Stimulated activated CD4-positive, alpha-beta T cell treated with anti-CD3 and anti-CD28 coated beads, Interleukin-2, amount 100 ng/mL, for 24 hours (primary cell): ENCODE data around the gene DAZAP2.
"Not testable (repeated sequence)": the region's sequence is repeated elsewhere in the genome, so short reads cannot be mapped to it uniquely, and the experiment has no call there.

Experiments
- DNase-seq, 2 donors: peaks; one replicate each; pipeline ENCODE4 v3.0.0-alpha.2; 2020

DAZAP2 gene

GRCh38 chr12:51217133-51217967, 21.3 kb upstream of the DAZAP2 start:
- peak; percentile 53 for DNase-seq

- DNase-seq, result peak; percentile 69
Measured at GRCh38 chr12:51217968-51218606, 20.5 kb upstream of the DAZAP2 start, which contains the start of gene POU6F1. POU6F1 (minus strand) TSS chr12:51218062; CDS start chr12:51206836, 11,226 bp downstream.

GRCh38 chr12:51218607-51219161, 19.9 kb upstream of the DAZAP2 start:
- peak in 1 of 2 donors; percentile 17 for DNase-seq

DNA sequence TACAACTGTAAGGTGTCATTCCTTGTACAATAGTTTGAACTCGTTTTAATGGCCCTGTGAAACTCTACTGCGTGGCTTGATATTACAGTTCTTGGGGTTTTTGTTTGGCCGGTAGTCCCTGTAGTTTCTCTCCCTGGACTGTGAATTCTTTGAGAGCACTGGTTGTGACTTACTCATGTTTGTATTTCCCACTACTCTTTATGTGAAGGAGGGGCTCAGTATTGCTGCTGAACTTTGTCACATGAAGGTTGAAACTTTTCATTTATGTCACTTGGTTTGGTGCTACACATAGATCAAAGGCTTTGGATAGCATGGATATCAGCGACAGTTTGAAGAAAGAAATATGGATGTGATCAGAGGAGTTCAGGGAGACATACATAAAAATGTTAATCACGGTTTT, 19.3 kb upstream of the DAZAP2 start:
- no peak for DNase-seq

DNA sequence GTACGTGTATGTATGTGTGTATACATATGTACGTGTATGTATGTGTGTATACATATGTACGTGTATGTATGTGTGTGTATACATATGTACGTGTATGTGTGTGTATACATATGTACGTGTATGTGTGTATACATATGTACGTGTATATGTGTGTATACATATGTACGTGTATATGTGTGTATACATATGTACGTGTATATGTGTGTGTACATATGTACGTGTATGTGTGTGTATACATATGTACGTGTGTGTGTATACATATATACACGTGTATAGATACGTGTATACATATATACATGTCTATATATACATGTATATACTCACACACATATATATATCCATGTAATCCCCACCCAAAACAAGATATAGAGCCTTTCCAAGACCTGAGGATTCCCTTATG, 18.8 kb upstream of the DAZAP2 start:
- DNase-seq, result not testable (repeated sequence)

DNA sequence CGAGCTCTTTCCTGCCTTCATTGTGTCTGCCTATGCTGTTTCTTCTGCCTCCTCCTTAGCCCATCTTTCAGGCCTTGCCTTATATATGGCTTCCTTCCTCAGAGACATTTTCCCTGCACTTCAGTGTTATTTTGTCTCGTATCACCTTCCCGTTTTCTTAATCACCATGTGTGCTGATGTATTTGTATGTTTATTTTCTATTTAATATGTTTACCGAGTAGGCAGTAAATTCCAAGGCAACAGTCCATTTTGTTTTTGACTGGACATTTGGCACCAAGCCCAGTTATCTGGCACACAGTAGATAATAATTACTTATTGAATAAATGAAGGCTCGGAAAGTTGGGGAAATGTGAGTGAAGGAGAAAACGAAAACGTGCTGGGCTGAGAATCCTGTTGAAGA, 16.2 kb upstream of the DAZAP2 start:
- no peak for DNase-seq

- DNase-seq, result no peak
Measured at GRCh38 chr12:51224625-51225024, 14.0 kb upstream of the DAZAP2 start.

DNA sequence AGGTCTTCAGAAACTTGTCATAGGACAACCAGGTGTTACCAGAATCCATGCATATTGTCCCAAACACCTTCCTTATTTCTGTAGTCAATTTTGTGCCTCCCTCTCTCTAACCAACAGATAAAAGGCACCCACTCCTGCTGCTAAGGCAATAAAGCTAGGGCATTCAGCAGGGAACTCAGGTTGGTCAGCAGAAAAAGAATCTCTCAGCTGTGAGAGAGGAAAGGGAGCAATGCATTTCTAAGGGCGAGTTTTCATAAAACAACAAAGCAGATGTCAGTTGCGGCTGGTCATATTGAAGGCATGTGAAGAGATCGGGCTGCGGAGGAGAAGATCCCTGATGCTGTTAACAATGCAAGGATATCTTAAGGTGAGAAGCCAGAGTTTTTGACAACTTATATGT, 13.4 kb upstream of the DAZAP2 start:
- no peak for DNase-seq

GRCh38 chr12:51225771-51226170, 12.9 kb upstream of the DAZAP2 start:
- no peak for DNase-seq

- DNase-seq, result not testable (repeated sequence)
Measured at GRCh38 chr12:51227112-51227511, 11.5 kb upstream of the DAZAP2 start.

- DNase-seq, result no peak
Measured at GRCh38 chr12:51227962-51228361, 10.7 kb upstream of the DAZAP2 start.

DNA sequence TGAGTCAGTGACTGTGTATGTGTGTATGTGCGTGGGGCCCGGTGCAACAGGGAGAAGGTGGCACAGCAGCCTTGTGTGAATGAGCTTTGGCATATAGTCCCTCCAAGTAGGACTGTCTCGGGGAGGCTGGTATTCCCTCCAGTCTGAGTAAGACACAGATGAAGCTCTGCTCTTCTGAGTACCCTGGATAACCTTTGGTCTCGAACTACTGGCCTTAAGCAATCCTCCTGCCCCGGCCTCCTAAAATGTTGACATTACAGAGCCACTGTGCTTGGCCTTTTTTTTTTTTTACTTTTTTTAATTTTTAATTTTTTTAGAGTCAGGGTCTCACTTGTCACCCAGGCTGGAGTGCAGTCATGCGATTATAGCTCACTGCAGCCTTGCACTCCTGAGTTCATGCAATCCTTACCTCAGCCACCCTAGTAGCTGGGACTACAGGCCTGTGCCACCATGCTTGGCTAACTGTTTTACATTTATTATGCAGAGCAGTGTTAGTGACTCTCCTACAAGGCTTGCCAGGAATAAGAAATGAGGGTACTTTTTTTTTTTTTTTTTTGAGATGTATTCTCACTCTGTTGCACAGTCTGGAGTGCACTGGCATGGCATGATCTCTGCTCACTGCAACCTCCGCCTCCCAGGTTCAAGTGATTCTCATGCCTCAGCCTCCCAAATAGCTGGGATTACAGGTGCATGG, 9.4 kb upstream of the DAZAP2 start:
- no peak for DNase-seq

- DNase-seq, result no peak
Measured at GRCh38 chr12:51232642-51233041, 6.0 kb upstream of the DAZAP2 start.

- no peak for DNase-seq
Measured at GRCh38 chr12:51234530-51234929, 4.1 kb upstream of the DAZAP2 start.

GRCh38 chr12:51238037-51238509, 553 bp upstream of the DAZAP2 start:
- DNase-seq, result no peak

GRCh38 chr12:51240971-51241370, 2.3 kb downstream of the DAZAP2 start:
- no peak for DNase-seq

DNA sequence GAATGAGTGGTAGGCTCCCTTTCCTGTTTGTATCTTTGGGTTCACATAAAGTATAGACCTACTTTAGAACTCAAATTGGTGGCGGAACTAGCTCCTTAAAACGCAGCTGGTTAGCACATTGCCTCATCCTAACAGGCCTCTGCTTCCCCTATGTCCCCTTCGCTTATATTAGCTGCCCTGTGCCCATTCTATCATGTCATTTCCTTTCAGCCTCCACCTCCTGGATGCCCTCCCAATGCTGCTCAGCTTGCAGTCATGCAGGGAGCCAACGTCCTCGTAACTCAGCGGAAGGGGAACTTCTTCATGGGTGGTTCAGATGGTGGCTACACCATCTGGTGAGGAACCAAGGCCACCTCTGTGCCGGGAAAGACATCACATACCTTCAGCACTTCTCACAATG, 3.5 kb downstream of the DAZAP2 start:
- DNase-seq, result no peak

DNA sequence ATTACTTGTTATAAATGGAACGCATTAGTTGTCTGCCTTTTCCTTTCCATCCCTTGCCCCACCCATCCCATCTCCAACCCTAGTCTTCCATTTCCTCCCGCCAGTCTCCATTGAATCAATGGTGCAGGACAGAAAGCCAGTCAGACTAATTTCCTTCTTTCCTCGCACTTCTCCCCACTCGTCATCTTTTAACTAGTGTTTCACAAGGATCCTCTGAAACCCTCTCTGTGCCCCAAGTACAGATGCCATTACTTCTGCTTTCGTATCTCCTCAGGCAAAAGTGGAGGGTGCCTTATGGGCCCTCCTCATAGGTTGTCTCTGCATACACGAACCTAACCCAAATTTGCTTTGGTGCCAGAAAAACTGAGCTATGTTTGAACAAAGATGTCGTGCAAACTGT, 4.2 kb downstream of the DAZAP2 start:
- DNase-seq, result no peak

- DNase-seq, result no peak
Measured at GRCh38 chr12:51244269-51244668, 5.6 kb downstream of the DAZAP2 start.

GRCh38 chr12:51245476-51246253, 7.0 kb downstream of the DAZAP2 start:
- DNase-seq, result no peak

DNA sequence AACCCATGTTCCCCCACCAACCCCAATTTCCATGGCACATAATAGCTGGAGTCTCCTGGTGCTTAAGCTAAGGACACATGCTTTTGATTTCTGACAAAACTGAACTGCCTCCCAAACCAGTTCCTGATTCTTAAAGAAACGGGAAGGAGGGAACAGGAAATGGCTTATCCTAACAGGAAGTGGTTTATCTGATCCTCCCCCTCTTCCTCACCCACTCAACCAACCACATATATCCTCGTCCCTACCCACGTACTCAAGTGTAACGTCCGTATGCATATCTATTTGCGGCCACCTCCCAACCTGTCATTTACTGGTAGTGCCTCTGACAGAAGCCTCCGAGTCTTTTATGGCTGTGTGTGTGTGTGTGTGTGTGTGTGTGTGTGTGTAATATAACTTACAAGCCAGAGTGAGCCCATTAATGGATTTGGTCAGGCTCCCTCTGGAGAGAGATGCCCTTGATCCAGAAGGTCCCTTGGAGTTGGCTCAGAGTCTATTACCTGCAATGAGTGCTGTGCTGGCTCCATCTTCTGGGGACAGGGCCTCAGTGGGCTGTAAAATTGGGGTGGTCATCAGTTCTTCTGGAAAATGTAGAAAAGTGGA, 7.7 kb downstream of the DAZAP2 start:
- peak; percentile 23 to 31 for DNase-seq
